Cardiac muscle cell (in vitro differentiated cells and primary cell): ENCODE data around the gene DAND5. TPM values are rescaled to one million over a fixed set of nuclear protein-coding genes. Genes with fewer than 3 reads are reported as not detected.

ENCODE experiments used
- DNase-seq, 2 donors: peaks; one replicate each; pipeline versions ENCODE4 v3.0.0 to v3.0.0-alpha.2; 2010 to 2017; ENCODE audit warnings: low read depth in 1 of 2, low spot score in 1 of 2
- H3K27ac ChIP-seq: fragments of 200-600 bp; sonication (generic); 2 replicates; pipeline ENCODE4 v1.5.1; 2016
- H3K27me3 ChIP-seq: fragments of 200-600 bp; sonication (generic); 2 replicates; pipeline ENCODE4 v1.6.0; 2016; ENCODE audit warnings: control low read depth
- H3K36me3 ChIP-seq: fragments of 200-600 bp; sonication (generic); 2 replicates; pipeline ENCODE4 v1.5.1; 2016; ENCODE audit warnings: control low read depth
- H3K4me1 ChIP-seq: fragments of 200-600 bp; sonication (generic); 2 replicates; pipeline ENCODE4 v1.8.1; 2017; ENCODE audit warnings: low read depth, mild to moderate bottlenecking, mixed run types
- H3K4me3 ChIP-seq: fragments of 200-600 bp; sonication (generic); 2 replicates; pipeline ENCODE4 v1.5.1; 2016; ENCODE audit warnings: mild to moderate bottlenecking
- H3K9me3 ChIP-seq: fragments of 200-600 bp; sonication (generic); 2 replicates; pipeline ENCODE4 v1.5.1; 2017; ENCODE audit warnings: low read depth, mild to moderate bottlenecking, control low read depth
- CTCF ChIP-seq: IDR thresholded peaks from 2 replicates; pipeline ENCODE4 v1.5.1; 2012; ENCODE audit warnings: low read depth, mild to moderate bottlenecking, low read length
- polyA plus RNA-seq: library from polyadenylated mRNA; unstranded; fragments of >200 nt; fragmentation: Nextera tagmentation; extraction: Ambion mirVana; gene quantifications from 2 replicates; pipeline ENCODE4 v1.2.1, GENCODE V29; 2016
- total RNA-seq: library from RNA; depleted of rRNA; stranded (reverse); fragments of >200 nt; gene quantifications from 2 replicates; pipeline ENCODE4 v1.2.3, GENCODE V29; 2016

Gene DAND5
- total and polyA plus RNA-seq, 2 experiments from 2014 or later: 0.07 TPM; not detected in 1

DNA sequence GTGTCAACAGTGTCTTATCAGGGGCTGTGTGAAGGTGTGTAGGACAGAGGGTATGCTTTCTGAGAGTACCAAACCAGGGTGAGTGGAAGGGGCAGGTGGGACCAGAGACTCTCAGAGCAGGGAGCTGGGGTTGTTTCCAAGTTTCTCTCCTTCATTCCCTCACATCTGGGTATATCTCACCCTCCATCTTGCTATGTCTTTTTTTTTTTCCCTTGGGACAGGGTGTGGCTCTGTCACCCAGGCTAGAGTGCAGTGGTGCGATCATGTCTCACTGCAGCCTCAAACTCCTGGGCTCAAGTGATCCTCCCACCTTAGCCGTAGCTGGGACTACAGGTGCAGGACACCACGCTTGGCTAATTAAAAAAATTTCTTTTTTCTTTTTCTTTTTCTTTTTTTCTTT, 10.6 kb downstream of the DAND5 start:
- Histone ChIP-seq H3K4me1 (no peaks in the 10 kb centered on the region), H3K9me3 (no peaks in the 10 kb centered on the region), H3K27ac (no peak overlapping the region), H3K36me3 (no peaks in the 10 kb centered on the region), H3K4me3 (no peak overlapping the region), H3K27me3 (peaks cover 74% of the 10 kb centered on the region)
- DNase-seq: no peak
- no peak for TF ChIP-seq CTCF

DNA sequence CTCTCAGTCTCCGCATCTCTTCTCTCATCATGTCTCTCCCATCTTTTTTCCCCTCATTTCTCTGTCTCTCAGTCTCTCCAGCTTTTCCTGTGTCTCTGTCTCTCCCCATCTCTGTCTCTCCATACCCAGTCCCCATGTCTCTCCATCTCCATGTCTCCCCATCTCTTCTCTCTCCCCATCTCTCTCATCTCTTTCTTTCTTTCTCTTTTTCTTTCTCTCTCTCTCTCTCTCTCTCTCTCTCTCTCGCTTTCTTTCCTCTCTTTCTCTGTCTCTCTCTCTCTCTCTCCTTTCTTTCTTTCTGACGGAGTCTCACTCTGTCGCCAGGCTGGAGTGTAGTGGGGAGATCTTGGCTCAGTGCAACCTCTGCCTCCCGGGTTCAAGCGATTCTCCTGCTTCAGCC, 13.3 kb downstream of the DAND5 start:
- TF ChIP-seq CTCF: no peak
- DNase-seq: no peak
- Histone ChIP-seq H3K9me3 (no peaks in the 10 kb centered on the region), H3K27ac (no peak overlapping the region), H3K4me1 (no peaks in the 10 kb centered on the region), H3K36me3 (no peaks in the 10 kb centered on the region), H3K27me3 (peaks cover 88% of the 10 kb centered on the region), H3K4me3 (no peak overlapping the region)

DNA sequence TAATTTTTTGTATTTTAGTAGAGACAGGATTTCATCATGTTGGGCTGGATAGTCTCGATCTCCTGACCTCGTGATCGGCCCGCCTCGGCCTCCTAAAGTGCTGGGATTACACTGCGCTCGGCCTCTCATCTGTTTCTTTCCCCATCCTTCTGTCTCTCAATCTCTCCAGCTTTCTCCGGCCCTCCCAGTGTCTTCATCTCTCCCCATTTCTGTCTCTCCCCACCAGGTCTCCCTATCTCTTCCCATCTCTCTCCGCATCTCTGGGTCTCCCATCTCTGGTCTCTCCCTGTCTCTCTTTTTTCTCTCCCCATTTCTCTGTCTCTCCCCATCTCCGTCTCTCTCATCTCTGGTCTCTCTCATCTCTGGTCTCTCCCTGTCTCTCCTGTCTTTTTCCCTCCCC, 13.7 kb downstream of the DAND5 start:
- Histone ChIP-seq H3K27ac (no peak overlapping the region), H3K36me3 (no peaks in the 10 kb centered on the region), H3K4me3 (peak overlapping the region; percentile 16), H3K4me1 (no peaks in the 10 kb centered on the region), H3K9me3 (no peaks in the 10 kb centered on the region), H3K27me3 (peaks cover 92% of the 10 kb centered on the region)
- DNase-seq: no peak
- TF ChIP-seq CTCF: no peak

- Histone ChIP-seq H3K27me3 (peaks cover 98% of the 10 kb centered on the region), H3K4me3 (peak overlapping the region; percentile 16), H3K9me3 (no peaks in the 10 kb centered on the region), H3K4me1 (no peaks in the 10 kb centered on the region), H3K27ac (no peak overlapping the region), H3K36me3 (no peaks in the 10 kb centered on the region)
- DNase-seq: peak; percentile 75 to 87
- peak; percentile 82 for TF ChIP-seq CTCF
Observed at GRCh38 chr19:12983542-12984142, 14.3 kb downstream of the DAND5 start.

GRCh38 chr19:12984143-12984627, 14.8 kb downstream of the DAND5 start:
- no peak for DNase-seq
- H3K36me3 ChIP-seq: no peaks in the 10 kb centered on the region
- no peaks in the 10 kb centered on the region for H3K4me1 ChIP-seq
- no peak for TF ChIP-seq CTCF
- H3K9me3 ChIP-seq: no peaks in the 10 kb centered on the region
- no peak overlapping the region for H3K27ac ChIP-seq
- H3K4me3 ChIP-seq: no peak overlapping the region
- peaks cover 99% of the 10 kb centered on the region for H3K27me3 ChIP-seq

DNA sequence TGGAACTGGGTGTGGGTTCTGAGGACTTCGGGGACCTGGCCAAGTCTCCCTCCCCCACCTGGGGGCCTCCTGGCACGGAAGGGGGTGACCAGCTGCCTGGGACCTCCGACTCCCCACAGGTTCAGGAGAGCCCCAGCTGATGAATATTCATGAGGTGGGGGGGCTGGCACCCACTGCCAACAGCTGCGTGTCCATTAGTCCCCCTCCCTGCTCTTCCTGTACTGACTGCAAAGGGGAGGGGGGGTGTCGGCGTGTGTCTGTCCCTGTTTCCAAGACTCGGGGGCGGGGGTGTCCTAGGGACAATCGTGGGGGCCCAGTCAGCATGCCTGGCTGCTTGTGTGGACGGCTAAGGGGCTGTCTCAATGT, 15.3 kb downstream of the DAND5 start:
- DNase-seq: no peak
- peaks cover 99% of the 10 kb centered on the region for H3K27me3 ChIP-seq
- H3K4me1 ChIP-seq: no peaks in the 10 kb centered on the region
- no peaks in the 10 kb centered on the region for H3K9me3 ChIP-seq
- no peak overlapping the region for H3K4me3 ChIP-seq
- H3K27ac ChIP-seq: no peak overlapping the region
- H3K36me3 ChIP-seq: no peaks in the 10 kb centered on the region
- TF ChIP-seq CTCF: no peak
